AG04450 (cell line): ENCODE results near the gene SPAG16. TPM values are rescaled to one million over a fixed set of nuclear protein-coding genes. Genes with fewer than 3 reads are reported as not detected.

ENCODE experiments used
- CTCF ChIA-PET: fragments of 300-600, 350-600 bp; formaldehyde crosslinking; extraction: SDS; loops from one replicate; lab custom pipeline; 2022; ENCODE audit warnings: antibody characterized with exemption, inconsistent platforms; lab: Charles Lee
- POLR2A ChIA-PET: fragments of 350-600 bp; formaldehyde crosslinking; extraction: SDS; loops from one replicate; lab custom pipeline; 2021; ENCODE audit warnings: antibody characterized with exemption, inconsistent platforms; lab: Yijun Ruan, JAX
- DNase-seq: peaks from one replicate; pipeline ENCODE4 v3.0.0-alpha.2; 2011; ENCODE audit warnings: low read depth, low spot score
- H3K27ac ChIP-seq: one replicate; pipeline ENCODE4 v1.5.1; 2012; ENCODE audit warnings: low read depth, low read length, control low read depth
- H3K27me3 ChIP-seq: one replicate; pipeline ENCODE4 v1.6.0; 2012; ENCODE audit warnings: low read length; ENCODE audit not compliant: control insufficient read depth, insufficient read depth
- H3K4me3 ChIP-seq: 2 replicates; pipeline ENCODE4 v1.5.1; 2011; ENCODE audit warnings: mild to moderate bottlenecking, low read depth, low read length, control low read depth
- H3K9me3 ChIP-seq: 2 replicates; pipeline ENCODE4 v1.5.1; 2012; ENCODE audit warnings: low read length; ENCODE audit not compliant: control insufficient read depth, insufficient read depth
- CTCF ChIP-seq: IDR thresholded peaks from 2 replicates; pipeline ENCODE4 v1.5.1; 2011; ENCODE audit warnings: low read depth, low read length, control low read depth, inconsistent platforms
- polyA plus RNA-seq: library from polyadenylated mRNA; depleted of rRNA; stranded (reverse); fragments of >200 nt; gene quantifications from 2 replicates; pipeline ENCODE4 v1.2.3, GENCODE V29; 2011

SPAG16 gene
- polyA plus RNA-seq, 1 experiment: 28.1 TPM

GRCh38 chr2:213766465-213766901 lies 482.2 kb downstream of the SPAG16 start:
- no peak for TF ChIP-seq CTCF
- no peak overlapping the region for H3K4me3 ChIP-seq
- H3K9me3 ChIP-seq: no peaks in the 10 kb centered on the region
- no peak for DNase-seq
- POLR2A ChIA-PET: no interaction called here
- CTCF ChIA-PET: interaction anchor here (0.6 kb wide), 1 partner anchor 421 kb away, joined by 4 read pairs; no protein-coding TSS in a partner anchor
- no peak overlapping the region for H3K27ac ChIP-seq
- H3K27me3 ChIP-seq: no peaks in the 10 kb centered on the region

GRCh38 chr2:213787869-213788268 lies 503.6 kb downstream of the SPAG16 start:
- no peaks in the 10 kb centered on the region for H3K27me3 ChIP-seq
- TF ChIP-seq CTCF: no peak
- DNase-seq: no peak
- no peaks in the 10 kb centered on the region for H3K9me3 ChIP-seq
- no peak overlapping the region for H3K27ac ChIP-seq
- no peak overlapping the region for H3K4me3 ChIP-seq
- CTCF ChIA-PET: no interaction called here
- POLR2A ChIA-PET: no interaction called here

GRCh38 chr2:213789940-213790339 lies 505.7 kb downstream of the SPAG16 start:
- DNase-seq: no peak
- Histone ChIP-seq H3K27ac (no peak overlapping the region), H3K9me3 (no peaks in the 10 kb centered on the region), H3K27me3 (no peaks in the 10 kb centered on the region), H3K4me3 (no peak overlapping the region)
- CTCF ChIA-PET: no interaction called here
- no peak for TF ChIP-seq CTCF
- POLR2A ChIA-PET: no interaction called here

GRCh38 chr2:213792045-213792444 lies 507.8 kb downstream of the SPAG16 start:
- ChIA-PET CTCF (no interaction called here), POLR2A (no interaction called here)
- TF ChIP-seq CTCF: no peak
- Histone ChIP-seq H3K27ac (no peak overlapping the region), H3K4me3 (no peak overlapping the region), H3K9me3 (no peaks in the 10 kb centered on the region), H3K27me3 (no peaks in the 10 kb centered on the region)
- DNase-seq: no peak

GRCh38 chr2:213806125-213806726 lies 522.0 kb downstream of the SPAG16 start:
- Histone ChIP-seq H3K9me3 (no peaks in the 10 kb centered on the region), H3K27me3 (no peaks in the 10 kb centered on the region), H3K27ac (no peak overlapping the region), H3K4me3 (no peak overlapping the region)
- no peak for DNase-seq
- peak; percentile 47 for TF ChIP-seq CTCF
- POLR2A ChIA-PET: no interaction called here
- CTCF ChIA-PET: interaction anchor here (0.7 to 2.7 kb wide), 6 partner anchors 9 to 605 kb away, joined by 3 to 16 read pairs (median 5); partner anchors contain the start of gene VWC2L
